Activated naive CD4-positive, alpha-beta T cell treated with anti-CD3 and anti-CD28 coated beads, Interleukin-2, amount 50 U/mL, for 72 hours (primary cell): Measurements from ENCODE around the gene DAD1. TPM values are rescaled to one million over a fixed set of nuclear protein-coding genes. Genes with fewer than 3 reads are reported as not detected.
"Not testable (repeated sequence)": the region's sequence is repeated elsewhere in the genome, so short reads cannot be mapped to it uniquely, and the experiment has no call there.

Experiments
- ATAC-seq, 2 donors: fragments of 150-1000 bp; cut with Tn5 transposase; 2 replicates each; pipeline ENCODE4 v1.10.0; 2021; ENCODE audit warnings: mild to moderate bottlenecking in 2 of 2, moderate library complexity in 2 of 2
- DNase-seq, 2 donors: peaks; one replicate each; pipeline ENCODE4 v3.0.0; 2021 to 2022; ENCODE audit warnings: low spot score in 2 of 2
- H3K27ac Mint-ChIP-seq, 2 donors: one replicate each; pipeline ENCODE4 v1.8.0; 2022; ENCODE audit warnings: mild to moderate bottlenecking in 2 of 2, mixed read lengths in 2 of 2
- H3K36me3 Mint-ChIP-seq, 2 donors: one replicate each; pipeline ENCODE4 v1.8.0; 2022; ENCODE audit warnings: mixed read lengths in 2 of 2
- H3K9me3 Mint-ChIP-seq, 2 donors: one replicate each; pipeline ENCODE4 v1.8.0; 2022; ENCODE audit warnings: mixed read lengths in 2 of 2
- total RNA-seq, 2 donors: library from RNA; stranded (reverse); gene quantifications; one replicate each; pipeline ENCODE4 v1.2.3, GENCODE V29; 2022

The DAD1 gene
- total RNA-seq, 2 donors from 2014 or later: 218 to 240 TPM

- Mint-ChIP-seq H3K36me3 (peaks cover 20 to 36% of the 10 kb centered on the region in 2 donors), H3K27ac (peak overlapping the region; percentile 97 to 100), H3K9me3 (no peaks in the 10 kb centered on the region)
- DNase-seq: peak; percentile 62 to 78
- ATAC-seq: peak; percentile 39 to 60
These were observed 27.1 kb downstream of the DAD1 start for GRCh38 chr14:22561661-22562579.

- ATAC-seq (no peak), DNase-seq (no peak)
- H3K36me3 Mint-ChIP-seq: peaks cover 20 to 36% of the 10 kb centered on the region in 2 donors
- peak overlapping the region; percentile 97 to 100 for H3K27ac Mint-ChIP-seq
- H3K9me3 Mint-ChIP-seq: no peaks in the 10 kb centered on the region
These were observed 27.7 kb downstream of the DAD1 start for GRCh38 chr14:22561366-22561660.

- DNase-seq: no peak
- H3K36me3 Mint-ChIP-seq: peaks cover 20 to 34% of the 10 kb centered on the region in 2 donors
- H3K27ac Mint-ChIP-seq: peak overlapping the region; percentile 97 to 100
- no peaks in the 10 kb centered on the region for H3K9me3 Mint-ChIP-seq
- ATAC-seq: peak; percentile 2 to 4
These were observed 28.2 kb downstream of the DAD1 start for GRCh38 chr14:22560662-22561365.

- Mint-ChIP-seq H3K9me3 (no peaks in the 10 kb centered on the region), H3K27ac (peak overlapping the region; percentile 97 to 100), H3K36me3 (peaks cover 7 to 19% of the 10 kb centered on the region in 2 donors)
- no peak for DNase-seq
- ATAC-seq: no peak
These were observed 30.0 kb downstream of the DAD1 start for GRCh38 chr14:22559041-22559440.

GRCh38 chr14:22558221-22558913 lies 30.7 kb downstream of the DAD1 start:
- peak overlapping the region; percentile 97 to 100 for H3K27ac Mint-ChIP-seq
- no peaks in the 10 kb centered on the region for H3K9me3 Mint-ChIP-seq
- peak; percentile 67 to 86 for DNase-seq
- ATAC-seq: peak in 1 of 2 donors; percentile 23
- H3K36me3 Mint-ChIP-seq: peaks cover 10 to 18% of the 10 kb centered on the region in 2 donors

GRCh38 chr14:22557846-22558220 lies 31.2 kb downstream of the DAD1 start:
- ATAC-seq (no peak), DNase-seq (no peak)
- Mint-ChIP-seq H3K9me3 (no peaks in the 10 kb centered on the region), H3K27ac (peak overlapping the region; percentile 97 to 100), H3K36me3 (peaks cover 12 to 18% of the 10 kb centered on the region in 2 donors)

- peak overlapping the region; percentile 97 to 100 for H3K27ac Mint-ChIP-seq
- peaks cover 19 to 21% of the 10 kb centered on the region in 2 donors for H3K36me3 Mint-ChIP-seq
- no peaks in the 10 kb centered on the region for H3K9me3 Mint-ChIP-seq
- ATAC-seq (peak; percentile 7 to 16), DNase-seq (peak; percentile 93 to 95)
These were observed 31.9 kb downstream of the DAD1 start for GRCh38 chr14:22556990-22557623.

- peak overlapping the region; percentile 97 to 100 for H3K27ac Mint-ChIP-seq
- no peaks in the 10 kb centered on the region for H3K9me3 Mint-ChIP-seq
- peaks cover 27 to 29% of the 10 kb centered on the region in 2 donors for H3K36me3 Mint-ChIP-seq
- peak; percentile 92 to 97 for DNase-seq
- peak; percentile 55 to 71 for ATAC-seq
These were observed 32.7 kb downstream of the DAD1 start for GRCh38 chr14:22556021-22556989.

GRCh38 chr14:22555384-22556011 lies 33.5 kb downstream of the DAD1 start:
- peak overlapping the region; percentile 97 to 100 for H3K27ac Mint-ChIP-seq
- peaks cover 35 to 37% of the 10 kb centered on the region in 2 donors for H3K36me3 Mint-ChIP-seq
- ATAC-seq (peak; percentile 44 to 54), DNase-seq (peak; percentile 60 to 90)
- H3K9me3 Mint-ChIP-seq: no peaks in the 10 kb centered on the region

GRCh38 chr14:22554498-22555383 lies 34.3 kb downstream of the DAD1 start:
- no peaks in the 10 kb centered on the region for H3K9me3 Mint-ChIP-seq
- no peak for DNase-seq
- no peak for ATAC-seq
- H3K36me3 Mint-ChIP-seq: peaks cover 35 to 43% of the 10 kb centered on the region in 2 donors
- H3K27ac Mint-ChIP-seq: peak overlapping the region; percentile 97 to 100

- DNase-seq, ATAC-seq, H3K9me3 Mint-ChIP-seq: not testable (repeated sequence)
- peaks cover 42 to 45% of the 10 kb centered on the region in 2 donors for H3K36me3 Mint-ChIP-seq
- peak overlapping the region; percentile 97 to 100 for H3K27ac Mint-ChIP-seq
These were observed 35.0 kb downstream of the DAD1 start for GRCh38 chr14:22553861-22554497.

- Mint-ChIP-seq H3K27ac (peak overlapping the region; percentile 96 to 97), H3K9me3 (no peaks in the 10 kb centered on the region), H3K36me3 (peaks cover 45 to 48% of the 10 kb centered on the region in 2 donors)
- no peak for DNase-seq
- ATAC-seq: no peak
These were observed 35.6 kb downstream of the DAD1 start for GRCh38 chr14:22553445-22553844.

- Mint-ChIP-seq H3K36me3 (peaks cover 51 to 55% of the 10 kb centered on the region in 2 donors), H3K9me3 (no peaks in the 10 kb centered on the region), H3K27ac (peak overlapping the region; percentile 96 to 97)
- ATAC-seq (no peak), DNase-seq (no peak)
These were observed 36.3 kb downstream of the DAD1 start for GRCh38 chr14:22552827-22553076.
